HG03159 (cell line): ENCODE measurements around the gene RPL13A.

Experiments used
- ATAC-seq: cut with Tn5 transposase; IDR thresholded peaks from one replicate; pipeline ENCODE4 v1.9.1; 2021; ENCODE audit warnings: mild to moderate bottlenecking, moderate library complexity; ENCODE audit not compliant: unreplicated experiment

The RPL13A gene

GRCh38 chr19:49539192-49539952 lies 52.0 kb downstream of the RPL13A start:
- ATAC-seq: no peak
